ENCODE data around the gene C5orf24.
"Not testable (repeated sequence)": the region's sequence is repeated elsewhere in the genome, so short reads cannot be mapped to it uniquely, and the experiment has no call there.

Gene C5orf24

GRCh38 chr5:134864707-134865106 is 18.9 kb downstream of the C5orf24 start:
- DNase-seq, result no peak

DNA sequence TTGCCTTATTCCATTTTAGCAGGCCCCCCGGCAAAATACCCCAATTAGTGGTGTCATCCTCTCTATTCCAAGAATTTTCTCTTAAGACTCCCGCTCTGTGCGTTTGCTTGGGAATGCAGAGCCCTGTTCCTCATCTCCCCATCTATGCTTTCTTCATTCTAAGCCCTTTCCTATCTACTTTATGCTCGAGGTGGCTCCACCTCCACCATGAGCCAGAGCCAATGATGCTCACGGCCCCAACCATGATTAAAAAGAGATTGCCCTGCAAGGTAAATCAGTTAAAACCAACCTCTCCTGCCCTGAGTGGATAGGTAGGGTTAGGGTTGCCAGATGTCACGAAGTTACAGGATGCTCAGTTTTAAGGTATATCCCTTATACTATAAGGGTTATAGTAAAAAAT is 27.7 kb downstream of the C5orf24 start:
- peak; percentile 22 for DNase-seq

DNA sequence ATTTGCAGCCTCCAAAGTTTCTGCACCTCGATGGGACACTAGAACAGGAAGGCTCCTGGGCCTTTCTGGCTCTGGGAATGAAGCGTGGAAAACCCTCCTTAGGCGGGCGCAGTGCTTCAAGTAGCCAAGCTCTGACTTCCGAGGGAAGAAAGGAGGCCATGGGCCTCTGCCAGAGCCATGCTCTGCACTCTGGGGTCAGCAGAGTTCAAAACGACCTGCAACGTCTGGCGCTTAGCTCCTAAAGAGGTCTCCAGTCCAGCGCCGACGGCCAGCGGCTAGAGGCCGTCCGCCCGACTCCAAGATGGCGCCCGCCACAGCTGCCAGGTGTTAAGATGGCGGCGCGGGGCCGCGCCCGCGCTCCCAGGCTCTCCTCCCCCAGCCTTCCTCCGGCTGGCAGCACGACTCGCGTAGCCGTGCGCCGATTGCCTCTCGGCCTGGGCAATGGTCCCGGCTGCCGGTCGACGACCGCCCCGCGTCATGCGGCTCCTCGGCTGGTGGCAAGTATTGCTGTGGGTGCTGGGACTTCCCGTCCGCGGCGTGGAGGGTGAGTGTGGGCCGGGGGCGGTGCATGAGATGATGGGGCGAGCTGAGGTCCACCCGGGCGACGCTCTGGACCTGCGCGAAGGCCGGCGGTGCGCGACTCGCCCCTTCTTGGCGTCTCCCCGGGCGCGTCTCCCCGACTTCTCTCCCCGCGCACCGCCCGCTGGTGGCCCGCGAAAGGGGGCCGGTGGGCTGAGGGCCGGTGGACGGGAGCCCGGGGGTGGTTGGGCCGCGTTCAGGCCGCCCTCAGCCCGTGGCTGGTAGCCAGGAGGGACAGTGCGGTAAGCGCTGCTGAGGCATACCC is 28.4 kb downstream of the C5orf24 start, which contains the start of gene TXNDC15:
TXNDC15 (plus strand) TSS at position 385 of the 844 bp plus-strand sequence; CDS start at position 442, 57 bp downstream.
- peak; percentile 95 for DNase-seq

- peak; percentile 77 for DNase-seq
Observed at GRCh38 chr5:134874831-134875655, 29.3 kb downstream of the C5orf24 start.

- DNase-seq, result no peak
Observed at GRCh38 chr5:134877159-134877558, 31.4 kb downstream of the C5orf24 start.

GRCh38 chr5:134878403-134878802 is 32.6 kb downstream of the C5orf24 start:
- DNase-seq, result peak; percentile 90

DNA sequence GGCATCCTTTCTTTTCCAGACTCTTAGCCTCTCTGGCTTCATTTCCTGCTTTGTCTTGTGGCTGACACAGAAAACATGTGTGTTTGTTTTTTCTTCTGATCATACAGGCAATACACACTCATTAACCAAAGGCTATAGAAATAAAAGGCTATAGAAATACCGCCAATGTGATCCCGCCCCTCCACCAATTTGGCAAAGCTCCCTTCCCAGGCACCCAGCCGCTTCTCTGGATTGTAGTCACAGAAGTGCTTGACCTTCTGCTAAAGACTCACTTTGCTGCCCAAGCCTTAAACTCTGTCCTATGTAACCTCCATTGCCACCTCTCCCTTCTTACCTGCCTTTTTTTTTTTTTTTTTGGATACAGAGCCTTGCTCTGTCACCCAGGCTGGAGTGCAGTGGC is 33.7 kb downstream of the C5orf24 start:
- DNase-seq, result peak; percentile 80

GRCh38 chr5:134880937-134881336 is 35.2 kb downstream of the C5orf24 start:
- DNase-seq, result not testable (repeated sequence)

DNA sequence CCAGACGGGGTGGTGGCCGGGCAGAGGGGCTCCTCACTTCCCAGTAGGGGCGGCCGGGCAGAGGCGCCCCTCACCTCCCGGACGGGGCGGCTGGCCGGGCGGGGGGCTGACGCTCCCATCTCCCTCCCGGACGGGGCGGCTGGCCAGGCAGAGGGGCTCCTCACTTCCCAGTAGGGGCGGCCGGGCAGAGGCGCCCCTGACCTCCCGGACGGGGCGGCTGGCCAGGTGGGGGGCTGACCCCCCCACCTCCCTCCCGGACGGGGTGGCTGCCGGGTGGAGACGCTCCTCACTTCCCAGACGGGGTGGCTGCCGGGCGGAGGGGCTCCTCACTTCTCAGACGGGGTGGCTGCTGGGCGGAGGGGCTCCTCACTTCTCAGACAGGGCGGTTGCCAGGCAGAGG is 35.9 kb downstream of the C5orf24 start:
- not testable (repeated sequence) for DNase-seq

- DNase-seq, result no peak
Observed at GRCh38 chr5:134887593-134888159, 41.9 kb downstream of the C5orf24 start.

DNA sequence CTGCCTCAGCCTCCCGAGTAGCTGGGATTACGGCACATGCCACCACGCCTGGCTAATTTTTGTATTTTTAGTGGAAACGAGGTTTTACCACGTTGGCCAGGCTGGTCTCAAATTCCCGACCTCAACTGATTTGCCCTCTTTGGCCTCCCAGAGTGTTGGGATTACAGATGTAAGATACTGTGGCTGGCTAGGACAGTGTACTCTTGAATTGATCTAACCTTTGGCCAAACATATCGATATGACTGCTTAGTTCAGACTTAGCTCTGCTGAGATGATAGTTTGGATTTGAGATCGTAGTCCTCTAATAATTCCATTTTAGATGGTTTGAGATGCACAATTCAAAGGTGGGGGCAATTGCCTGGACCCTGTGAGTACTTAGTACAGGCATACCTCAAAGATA is 43.6 kb downstream of the C5orf24 start:
- DNase-seq, result no peak

GRCh38 chr5:134891473-134891872 is 45.7 kb downstream of the C5orf24 start:
- no peak for DNase-seq

GRCh38 chr5:134892282-134892681 is 46.5 kb downstream of the C5orf24 start:
- DNase-seq, result no peak

DNA sequence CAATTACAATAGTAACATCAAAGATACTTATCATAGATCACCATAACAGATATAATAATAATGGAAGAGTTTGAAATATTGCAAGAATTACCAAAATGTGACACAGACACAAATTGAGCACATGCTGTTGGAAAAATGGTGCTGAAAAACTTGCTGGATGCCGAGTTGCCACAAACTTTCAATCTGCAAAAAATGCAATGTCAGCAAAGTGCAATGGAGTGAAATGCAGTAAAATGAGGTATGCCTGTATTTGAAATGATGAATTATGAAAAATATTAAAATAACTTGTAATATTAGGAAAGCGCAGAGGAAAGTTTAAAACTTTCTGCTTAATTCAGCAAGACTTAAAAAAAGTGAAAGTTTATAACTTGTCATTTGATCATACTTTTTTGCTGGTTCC is 47.2 kb downstream of the C5orf24 start:
- no peak for DNase-seq

- no peak for DNase-seq
Observed at GRCh38 chr5:134893748-134894505, 48.2 kb downstream of the C5orf24 start.

DNA sequence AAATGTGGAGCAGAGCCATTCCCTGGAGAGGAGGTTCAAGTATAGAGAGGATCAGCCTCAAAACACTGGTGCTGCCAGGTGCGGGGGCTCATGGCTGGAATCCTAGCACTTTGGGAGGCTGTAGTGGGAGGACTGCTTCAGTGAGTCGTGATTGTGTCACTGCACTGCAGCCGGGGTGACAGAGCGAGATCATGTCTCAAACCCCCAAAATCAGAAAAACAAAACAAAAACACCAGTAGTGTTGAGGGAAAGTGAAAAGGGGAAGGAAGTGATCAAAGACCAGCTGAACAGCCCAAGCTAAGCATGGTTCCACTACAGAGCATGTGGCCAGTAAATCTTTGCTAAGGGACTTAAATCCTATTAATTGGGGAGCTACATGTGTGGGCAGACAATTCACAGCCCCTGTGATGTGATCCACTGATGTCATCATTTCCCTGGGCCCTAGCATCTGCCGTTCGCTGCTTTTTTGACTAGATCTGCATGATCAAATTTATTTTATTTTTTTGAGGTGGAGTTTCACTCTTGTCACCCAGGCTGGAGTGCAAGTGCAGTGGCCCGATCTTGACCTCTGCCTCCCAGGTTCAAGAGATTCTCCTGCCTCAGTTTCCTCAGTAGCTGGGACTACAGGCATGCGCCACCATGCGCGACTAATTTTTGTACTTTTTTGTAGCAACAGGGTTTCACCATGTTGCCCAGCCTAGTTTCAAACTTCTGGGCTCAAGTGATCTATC is 56.5 kb downstream of the C5orf24 start:
- DNase-seq, result no peak

GRCh38 chr5:134904610-134905245 is 59.0 kb downstream of the C5orf24 start, which contains the start of gene PCBD2:
Gene PCBD2, plus strand, starts transcription at chr5:134905131. Its CDS starts 9 bp downstream, at chr5:134905140.
- DNase-seq, result peak; percentile 97

DNA sequence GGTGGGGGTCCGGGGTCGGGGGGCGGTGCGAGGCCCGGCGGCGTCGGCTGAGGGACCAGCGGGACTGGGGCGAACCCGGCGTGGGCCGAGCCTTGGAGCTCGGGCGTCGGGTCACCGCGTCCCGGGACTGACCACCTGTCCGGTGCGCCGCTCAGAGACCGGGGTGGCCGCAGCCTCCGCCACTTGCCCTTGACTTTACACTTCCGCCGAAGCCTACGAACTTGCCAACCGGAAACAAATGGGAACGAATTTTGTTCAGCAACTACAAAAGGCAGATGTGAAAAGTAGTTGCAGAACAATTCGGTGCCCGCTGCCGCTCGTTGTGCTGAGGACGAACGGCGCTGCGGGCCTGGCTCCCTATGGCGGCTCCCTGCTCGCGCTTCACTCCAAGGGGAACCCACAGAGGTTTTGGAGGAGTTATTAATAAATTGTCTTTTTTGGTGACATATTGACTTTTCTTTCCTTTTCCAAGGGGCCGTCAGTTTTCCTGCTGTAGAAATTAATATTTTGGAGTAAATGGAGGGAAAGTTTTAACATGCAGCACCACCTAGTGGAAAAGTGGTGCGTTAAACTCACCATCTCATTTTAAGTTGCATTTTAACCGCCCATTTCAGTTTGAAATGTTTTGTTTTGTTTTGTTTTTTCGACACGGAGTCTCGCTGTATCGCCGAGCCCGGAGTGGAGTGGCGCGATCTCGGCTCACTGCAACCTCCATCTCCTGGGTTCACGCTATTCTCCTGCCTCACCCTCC is 59.7 kb downstream of the C5orf24 start:
- peak; percentile 87 for DNase-seq

DNA sequence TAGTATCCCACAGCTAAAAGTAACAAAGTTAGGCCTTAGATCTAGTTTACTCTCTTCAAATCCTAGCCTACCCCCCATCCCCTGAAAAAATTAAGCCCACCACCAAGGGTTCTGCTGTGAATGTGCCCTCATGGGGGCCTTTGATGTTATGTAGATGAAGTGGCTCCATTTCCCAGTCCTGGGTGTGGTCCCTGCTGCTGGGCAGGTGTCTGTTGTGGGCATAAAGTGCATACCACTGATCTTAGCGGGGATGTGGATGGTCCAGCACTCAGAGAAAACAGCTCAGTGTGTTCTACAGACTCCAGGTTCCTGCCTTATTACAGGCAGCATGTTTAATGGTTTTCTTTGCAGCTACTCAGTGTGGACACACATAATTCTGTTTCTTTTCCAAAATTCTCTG is 61.0 kb downstream of the C5orf24 start:
- peak; percentile 9 for DNase-seq
